SH-SY5Y (cell line): ENCODE data around the gene SLC35F4.

Experiments used
- GATA2 ChIP-seq: IDR thresholded peaks from 2 replicates; pipeline ENCODE4 v1.6.1; 2011; ENCODE audit warnings: mild to moderate bottlenecking, low read depth, low read length
- GATA3 ChIP-seq: IDR thresholded peaks from 2 replicates; pipeline ENCODE4 v1.6.1; 2011; ENCODE audit warnings: low read depth, mild to moderate bottlenecking, low read length, moderate library complexity

DNA sequence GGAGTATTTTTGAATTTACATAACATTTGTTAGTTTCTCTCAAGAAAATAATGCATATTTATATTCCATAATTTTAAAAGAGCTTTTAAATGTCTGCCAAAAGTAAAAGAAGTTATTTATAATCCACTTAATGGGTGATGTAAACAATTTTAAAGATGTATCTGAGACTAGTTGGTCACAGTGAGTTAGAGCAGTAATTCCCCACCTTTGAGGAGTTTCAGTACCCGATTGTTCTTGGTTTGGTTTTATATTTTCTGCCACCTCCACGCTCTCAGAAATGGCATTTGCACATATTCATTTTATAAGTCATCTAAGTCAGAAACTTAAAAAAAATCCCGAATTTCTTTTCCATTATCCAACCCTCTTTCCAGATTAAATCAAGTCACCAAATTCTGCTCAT is 153.2 kb downstream of the SLC35F4 start:
- TF ChIP-seq GATA3 (no peak), GATA2 (no peak)
